ENCODE results near the gene DCT.

The DCT gene

DNA sequence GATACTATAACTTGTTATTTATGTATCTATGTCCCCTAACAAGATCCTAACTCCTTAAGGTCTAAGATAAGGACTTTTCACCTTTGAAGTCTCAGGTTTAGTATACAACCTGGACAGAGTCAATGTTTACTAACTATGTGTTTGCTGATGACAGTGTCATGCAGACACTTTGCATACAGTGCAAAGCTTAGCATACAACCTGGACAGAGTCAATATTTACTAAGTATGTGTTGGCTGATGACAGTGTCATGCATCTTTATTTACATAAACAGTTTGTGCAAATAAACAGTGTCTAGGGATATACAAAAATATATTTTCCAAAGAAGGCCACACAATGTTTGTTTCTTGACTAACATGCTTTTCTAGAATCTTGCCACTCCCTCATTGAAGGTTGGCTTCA, 34.7 kb downstream of the DCT start:
- no peak for FAIRE-seq

DNA sequence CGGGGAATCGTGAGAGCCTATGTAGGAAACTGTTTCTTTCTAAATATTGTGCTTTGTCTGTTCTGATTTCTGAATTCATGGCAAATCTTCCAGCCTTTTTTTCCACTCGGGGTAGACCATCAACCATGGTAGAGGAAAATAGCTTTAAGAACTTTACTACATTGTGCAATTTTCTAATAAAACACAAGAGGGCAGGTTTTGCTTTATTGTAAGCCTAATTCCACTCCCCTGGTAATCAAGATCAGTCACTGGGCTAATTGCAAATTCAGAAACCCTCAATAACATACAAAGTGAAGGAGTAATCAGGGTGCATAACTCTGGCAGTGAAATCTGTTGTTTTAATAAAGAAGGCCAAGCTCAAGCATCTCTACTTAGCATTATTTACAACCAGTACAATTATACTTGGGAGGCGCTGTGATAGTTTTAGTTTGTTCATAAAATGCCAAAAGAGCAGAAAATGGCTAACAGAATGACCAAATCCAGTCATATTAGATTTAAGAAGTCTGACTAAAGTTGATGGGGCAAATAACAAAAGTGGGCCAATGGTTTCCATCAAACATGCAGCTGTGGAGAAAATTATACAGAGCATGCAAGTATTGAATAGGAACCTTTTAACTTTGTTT, 43.8 kb downstream of the DCT start:
- peak; percentile 94 for FAIRE-seq

DNA sequence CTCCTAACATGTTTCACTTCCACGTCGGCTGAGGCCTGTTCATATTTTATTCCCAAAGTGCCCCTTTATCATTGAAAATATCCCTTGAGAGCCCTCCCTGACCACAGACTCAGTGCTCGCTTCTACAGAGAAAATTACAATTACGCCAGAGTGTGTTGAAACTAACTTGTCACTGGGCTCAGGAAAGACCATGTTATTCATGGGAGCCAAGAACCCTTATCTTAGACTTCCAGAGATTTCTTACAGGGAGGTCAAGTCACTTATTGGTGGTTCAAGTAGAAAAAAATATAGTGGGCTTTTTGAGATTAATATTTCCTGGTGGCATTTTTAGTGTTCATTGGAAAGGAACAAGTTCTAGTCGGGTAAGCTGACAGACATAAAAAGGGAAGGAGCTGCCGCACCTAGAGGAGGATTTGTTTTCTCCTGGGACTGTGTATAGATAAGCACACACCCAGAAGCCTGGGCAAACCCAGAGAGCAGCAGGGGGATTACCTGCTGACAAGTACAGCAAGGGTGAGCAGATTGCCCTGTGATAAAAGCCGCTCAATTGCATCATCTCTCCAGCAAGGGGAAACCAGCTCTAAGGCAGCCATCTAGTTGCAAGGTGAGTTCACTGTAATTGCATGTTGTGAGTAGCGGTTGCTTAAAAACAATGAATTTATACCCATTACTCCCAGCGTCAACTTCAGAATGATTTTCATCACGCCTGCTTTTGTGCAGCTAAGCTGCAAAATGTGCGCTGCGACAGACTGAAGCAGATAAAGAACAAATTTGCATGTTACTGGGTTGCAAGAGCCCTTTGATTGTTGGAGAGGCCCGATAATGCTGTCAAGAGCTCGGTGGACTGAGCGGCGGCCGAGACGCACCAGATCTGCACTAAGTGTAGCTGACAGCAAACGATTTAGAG, 46.2 kb downstream of the DCT start:
- FAIRE-seq, result no peak

DNA sequence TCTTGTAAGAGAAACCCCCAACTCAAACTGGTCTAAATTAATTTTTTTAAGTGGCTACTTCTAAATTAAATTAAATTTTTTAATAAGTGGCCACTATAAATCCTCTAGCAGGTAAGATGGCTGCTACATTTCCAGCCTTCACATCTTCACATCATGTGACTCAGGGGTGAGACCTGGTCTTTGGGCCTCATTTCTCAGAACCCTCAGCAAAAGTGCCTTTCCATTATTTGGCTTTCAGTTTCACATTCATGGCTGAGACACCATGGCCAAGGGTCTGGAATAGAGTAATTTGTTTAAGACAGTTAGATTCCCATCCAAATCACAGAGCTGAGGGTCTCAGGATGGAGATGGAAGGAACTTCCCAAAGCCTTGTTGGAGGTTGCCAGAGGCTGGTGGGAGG, 47.5 kb downstream of the DCT start:
- no peak for FAIRE-seq

DNA sequence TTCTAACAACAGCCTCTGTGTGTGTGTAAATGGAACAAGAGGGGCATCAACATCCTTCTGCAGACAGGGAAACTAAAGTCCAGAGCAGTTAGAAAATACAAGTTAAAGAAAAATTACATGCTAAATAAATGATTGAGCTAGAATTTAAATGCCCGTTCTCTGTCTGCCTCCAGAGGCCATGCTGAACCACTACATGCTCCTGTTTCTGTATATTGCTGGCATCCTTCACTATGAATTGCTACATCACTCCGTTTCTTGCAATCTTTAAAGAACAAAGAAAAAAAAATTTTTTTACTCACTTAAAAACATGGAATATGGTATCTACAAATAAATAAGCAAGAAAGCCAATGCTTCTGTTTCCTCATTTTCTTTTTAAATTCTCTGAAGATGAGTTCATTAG, 47.9 kb downstream of the DCT start:
- FAIRE-seq, result no peak

DNA sequence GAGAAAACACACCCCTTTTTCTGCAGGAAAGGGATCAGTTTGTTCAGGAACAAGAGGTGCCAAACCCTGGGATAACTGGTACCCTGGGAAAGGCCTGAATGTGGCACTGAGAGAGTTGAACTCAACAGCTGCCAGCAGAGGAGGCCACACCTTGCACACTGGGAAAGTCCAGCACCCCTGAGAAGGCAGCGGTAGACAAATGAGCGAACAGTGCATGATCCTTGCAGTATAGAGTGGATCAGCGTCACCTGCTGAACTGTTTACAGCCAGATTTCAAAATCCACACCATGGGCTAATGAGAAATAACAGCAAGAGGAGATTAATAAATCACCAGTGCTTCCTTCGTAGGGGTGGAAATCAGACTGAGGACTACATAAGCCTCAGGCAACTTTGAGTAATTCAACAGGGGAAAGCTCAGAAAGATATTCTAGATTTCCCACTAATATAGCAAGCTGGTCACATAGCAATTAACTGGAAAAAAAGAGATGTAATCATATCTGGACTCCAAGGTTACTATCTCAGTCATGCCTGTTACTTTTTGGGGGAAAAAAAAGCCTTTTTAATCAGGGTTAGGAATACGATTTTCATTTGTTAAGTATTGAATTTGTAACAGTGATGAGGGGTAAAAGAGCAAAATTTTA, 52.0 kb downstream of the DCT start:
- FAIRE-seq, result no peak

DNA sequence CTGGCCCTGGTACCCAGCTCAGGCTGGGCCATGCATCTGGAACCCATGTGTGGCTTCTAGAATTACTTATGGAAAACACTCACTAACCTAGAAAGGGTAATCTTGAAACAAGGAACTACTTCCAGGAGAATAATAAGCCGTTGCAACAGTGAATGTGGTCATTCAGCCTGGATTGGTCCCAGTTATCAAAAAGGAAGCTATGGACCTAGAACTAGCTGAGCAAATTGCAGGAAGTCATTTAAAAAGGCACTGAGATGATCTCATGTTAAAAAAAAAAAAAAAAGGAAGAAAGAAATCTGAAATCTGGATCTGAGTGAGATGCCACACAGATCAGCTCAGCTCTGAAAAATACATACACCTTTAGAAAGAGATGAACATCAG, 59.6 kb downstream of the DCT start:
- no peak for FAIRE-seq

DNA sequence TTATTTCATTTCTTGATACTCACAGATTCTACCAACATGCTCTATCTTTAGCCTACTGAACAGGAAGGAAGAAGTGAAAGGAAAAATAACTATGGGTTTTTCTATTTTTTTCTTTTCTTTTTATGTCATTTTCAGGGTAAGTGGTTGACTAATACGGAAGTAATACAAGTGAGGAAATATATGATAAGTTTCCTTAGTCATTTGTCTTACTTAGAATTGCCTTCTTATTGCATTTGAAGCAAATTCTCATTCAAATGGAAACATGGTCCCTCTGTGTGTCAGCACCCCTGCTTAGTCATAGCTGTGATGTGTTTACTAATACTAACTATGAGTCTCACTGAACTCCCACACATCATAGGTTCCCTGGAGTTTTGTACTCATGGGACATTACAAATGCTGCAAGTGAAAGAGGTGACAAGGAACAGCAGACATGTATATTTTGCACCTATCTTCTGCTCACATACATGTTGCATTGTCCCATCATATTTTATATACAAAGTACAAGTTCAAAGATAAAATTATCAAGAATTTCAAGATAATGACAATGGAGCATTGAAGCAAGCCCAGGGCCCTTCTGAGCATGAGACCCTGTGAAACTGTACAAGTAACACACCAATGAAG, 60.1 kb downstream of the DCT start:
- no peak for FAIRE-seq

DNA sequence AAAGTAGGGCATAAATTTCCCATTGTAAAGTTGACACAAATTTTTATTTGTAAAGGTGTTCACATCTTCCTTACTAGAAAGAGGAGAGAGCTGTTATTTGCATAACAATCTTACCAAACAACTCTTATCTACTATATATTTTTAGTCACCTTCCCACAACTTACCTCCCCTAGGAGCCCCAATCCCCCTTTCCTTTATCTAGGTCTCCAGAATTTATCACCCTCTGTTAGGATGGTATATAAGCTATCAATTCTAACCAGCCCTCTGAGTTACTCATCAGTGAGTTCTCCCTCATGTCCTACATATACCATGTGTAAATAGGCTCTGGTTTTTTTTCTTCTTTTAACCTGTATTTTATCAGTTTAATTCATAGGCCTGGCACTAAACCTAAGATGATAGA, 62.2 kb downstream of the DCT start:
- FAIRE-seq, result no peak

DNA sequence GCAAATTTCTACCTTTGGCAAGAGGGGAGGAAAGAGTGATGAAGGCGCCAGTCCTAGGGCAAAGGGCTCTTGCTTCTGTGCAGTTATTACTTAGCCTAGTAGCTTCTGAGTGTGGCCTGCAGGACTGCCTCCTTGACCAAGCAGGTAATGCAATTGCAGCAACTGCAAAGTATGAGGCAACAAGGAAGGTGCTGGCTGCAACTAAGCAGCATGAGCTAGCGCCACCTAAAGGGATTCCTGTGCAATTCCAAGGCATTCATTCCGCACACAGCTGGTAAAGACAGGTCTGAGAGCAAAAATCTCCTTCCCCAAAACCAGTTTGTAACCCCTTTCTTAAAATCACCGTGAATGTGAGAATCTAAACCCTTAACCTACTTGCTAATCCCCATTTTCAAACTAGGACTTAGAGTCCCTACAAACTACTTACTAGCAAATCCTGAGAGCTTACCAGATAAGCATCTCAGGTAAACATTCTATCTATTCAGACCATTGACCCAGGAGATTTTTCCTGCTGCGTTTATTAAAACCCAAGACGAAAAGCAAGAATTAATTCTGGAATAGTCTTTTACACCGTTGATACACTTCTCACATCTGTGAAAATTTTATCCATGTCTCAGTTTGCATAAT, 62.9 kb downstream of the DCT start:
- no peak for FAIRE-seq

DNA sequence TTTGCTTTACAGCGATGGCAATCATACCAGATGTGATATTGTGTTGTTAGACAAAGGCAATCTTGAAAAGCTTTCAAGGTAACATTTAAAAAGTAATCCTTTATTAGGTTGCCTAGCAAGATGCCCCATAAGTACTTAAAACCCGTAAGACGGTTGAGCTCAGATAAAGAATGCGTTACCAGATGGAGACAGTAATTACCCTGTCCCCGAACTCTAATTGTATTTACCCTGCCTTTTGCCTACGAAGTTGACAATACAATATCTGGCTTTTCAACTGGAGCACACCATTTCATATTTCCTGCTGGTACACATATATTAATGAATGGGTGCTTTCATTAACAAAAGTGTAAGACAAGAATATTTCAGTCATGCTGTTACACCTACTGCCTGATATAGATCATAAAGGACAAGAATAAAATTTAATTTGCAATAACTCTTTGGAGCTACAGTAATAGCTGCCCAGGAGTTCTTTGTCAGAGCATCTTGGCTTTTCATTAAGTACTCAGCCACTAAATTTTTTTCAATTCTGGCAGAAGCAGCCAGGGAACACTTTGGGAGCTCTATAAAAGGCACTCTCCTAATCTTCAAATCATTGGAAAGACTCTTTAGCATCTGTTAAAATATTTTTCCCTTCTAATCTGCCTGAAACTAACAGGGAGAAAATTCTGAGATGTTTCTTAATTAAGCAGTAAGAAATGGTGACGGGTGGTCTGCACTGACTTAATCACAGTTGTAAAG, 63.8 kb downstream of the DCT start:
- FAIRE-seq, result no peak

DNA sequence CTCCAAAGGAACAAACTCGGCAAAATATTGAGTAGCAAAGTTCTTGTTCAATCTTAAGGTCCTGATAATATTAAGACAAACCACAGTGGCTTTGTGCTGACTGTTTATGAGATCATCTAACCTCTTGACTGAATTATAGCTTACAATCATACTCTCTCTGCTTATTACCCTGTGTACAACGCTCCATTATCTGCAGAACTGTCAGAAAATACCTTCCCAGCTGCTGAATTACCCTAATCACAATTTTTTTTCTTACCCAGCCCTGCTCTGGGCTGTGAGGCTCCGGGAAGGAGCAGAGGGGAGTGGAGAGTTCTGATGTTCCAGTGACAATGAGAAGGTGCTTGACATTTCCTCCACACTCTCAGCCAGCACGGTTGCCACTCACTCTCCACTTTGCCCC, 64.8 kb downstream of the DCT start:
- FAIRE-seq, result no peak

DNA sequence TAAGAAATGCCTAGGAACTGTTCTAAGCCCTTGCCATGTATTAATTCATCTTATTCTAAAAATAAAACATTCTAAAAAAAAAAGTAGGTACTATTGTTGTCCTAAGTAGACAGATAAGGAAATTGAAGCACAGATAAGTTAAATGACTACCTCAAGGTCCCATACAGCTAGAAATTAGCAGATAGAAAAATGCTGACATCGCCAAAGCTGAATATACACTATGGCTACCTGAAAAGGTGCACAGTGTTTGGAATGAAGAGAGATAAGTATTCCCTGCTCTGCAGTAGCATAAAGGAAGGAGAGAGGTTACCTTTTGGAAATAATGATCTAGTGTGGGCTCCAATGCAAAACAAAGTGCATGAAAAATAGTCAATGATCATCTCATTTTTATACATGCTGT, 65.3 kb downstream of the DCT start:
- no peak for FAIRE-seq

DNA sequence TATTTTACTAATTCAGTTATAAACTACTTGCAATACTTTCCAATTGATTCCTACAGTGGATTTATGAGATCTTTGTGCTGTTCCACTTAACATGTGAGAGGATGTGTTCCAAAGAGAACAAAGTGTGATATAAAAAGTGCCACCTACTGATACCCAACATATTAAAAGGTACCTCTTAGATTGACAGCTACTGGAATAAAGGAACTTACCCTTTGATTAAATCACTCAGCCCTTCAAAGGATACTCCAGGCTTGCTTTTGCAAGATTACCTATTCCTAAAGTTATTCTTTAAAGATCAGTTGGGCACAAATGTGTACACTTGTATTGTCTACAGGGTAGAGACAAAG, 65.9 kb downstream of the DCT start:
- FAIRE-seq, result no peak

DNA sequence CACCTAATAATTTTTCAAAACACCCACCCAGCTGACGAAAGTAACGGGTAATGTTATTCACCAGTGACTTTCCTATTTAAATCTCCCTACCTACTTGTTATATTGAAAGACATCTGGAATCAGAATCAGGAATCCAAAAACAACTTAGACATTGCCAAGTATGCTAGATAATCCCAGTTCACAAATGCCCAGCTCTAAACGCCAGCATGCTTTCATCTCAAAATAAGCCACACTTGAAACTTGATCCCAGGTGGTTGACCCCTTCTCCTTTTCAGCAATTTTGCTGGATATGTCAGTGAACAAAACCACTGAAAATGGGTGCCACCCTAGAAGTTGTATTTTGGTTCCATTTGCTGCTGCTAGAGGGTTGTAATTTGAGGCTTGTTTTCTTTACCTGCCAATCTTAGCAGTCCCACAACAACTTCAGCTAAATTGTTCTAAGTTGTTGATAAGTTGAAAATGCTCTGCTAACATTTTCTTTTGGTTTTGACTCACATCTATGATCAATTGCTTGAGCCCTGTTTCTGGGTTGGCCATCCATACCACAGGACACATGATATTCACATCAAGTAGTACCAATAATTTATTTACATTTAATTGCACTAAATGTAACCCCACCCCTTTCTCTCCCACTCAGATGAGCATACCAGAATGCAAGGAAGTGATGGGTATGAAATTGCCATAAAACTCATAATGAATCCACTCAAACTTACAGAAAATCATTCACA, 66.4 kb downstream of the DCT start:
- FAIRE-seq, result no peak

DNA sequence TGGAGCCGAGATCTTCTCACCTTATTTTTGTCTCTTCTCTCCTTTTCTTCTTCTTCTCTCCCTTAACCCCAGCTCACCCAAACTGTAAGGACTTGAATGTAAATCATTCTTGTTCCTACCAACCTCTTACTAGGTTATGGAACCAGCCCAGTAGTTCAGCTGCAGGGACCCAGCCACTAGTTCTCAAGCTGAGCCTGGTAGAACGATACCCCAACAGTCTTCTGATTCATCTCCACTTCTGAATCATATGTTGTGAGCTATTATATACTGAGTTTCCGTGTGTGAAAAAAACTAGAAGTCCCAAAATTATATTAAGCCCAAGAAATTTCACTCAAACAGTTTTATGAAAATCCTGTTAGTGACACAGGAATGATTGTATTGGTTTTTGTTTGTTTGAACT, 67.7 kb downstream of the DCT start:
- FAIRE-seq, result no peak

DNA sequence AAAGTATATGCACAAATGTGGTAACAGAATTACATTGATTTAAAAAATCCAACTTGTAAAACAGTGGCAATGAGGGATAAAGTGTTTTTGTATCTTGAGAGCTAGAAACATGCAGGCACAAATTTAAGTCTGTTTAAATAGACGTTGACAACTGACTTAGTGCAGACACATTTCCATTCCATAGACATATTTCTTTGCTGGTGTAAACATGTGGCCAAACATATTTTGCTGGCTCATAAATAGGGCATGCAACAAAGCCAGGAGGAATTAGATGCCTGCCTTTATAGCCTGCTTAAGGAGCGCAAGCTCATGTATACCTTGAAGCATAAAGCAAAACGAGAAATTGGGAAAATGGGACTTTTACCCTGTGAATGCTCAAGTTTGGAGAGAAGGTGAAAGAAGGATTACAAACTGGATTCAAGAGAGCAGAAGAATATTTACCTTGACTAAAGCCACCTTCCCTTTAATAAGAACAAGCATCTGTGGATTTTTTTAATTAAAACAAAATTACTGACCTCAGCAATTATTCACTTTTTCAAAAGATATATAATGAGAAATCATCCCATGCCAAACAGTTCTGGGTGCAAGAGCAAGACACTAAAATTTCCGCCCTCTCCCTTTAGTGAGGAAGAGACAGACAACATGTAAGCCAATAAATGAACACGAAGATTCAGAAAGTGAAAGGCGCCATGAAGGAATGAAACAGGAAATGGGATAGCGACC, 71.0 kb downstream of the DCT start:
- no peak for FAIRE-seq

DNA sequence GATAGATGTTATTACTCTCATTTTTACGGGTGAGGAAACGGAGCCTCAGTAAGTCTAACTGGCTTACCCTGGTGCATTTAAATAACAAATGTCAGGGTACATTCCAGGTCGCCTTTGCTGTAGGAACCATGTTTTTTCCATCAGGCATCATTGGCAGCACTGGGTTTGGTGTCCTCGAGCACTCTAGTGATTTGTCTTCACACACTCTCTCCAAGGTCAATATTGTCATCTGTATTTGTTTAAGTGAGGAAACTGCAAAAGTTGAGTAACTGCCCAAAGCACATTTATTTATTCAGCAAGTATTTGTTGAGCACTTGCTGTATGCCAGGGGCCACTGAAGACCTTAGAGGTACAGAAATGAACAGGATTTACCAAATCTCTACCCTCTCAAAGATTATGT, 78.6 kb downstream of the DCT start:
- FAIRE-seq, result no peak

DNA sequence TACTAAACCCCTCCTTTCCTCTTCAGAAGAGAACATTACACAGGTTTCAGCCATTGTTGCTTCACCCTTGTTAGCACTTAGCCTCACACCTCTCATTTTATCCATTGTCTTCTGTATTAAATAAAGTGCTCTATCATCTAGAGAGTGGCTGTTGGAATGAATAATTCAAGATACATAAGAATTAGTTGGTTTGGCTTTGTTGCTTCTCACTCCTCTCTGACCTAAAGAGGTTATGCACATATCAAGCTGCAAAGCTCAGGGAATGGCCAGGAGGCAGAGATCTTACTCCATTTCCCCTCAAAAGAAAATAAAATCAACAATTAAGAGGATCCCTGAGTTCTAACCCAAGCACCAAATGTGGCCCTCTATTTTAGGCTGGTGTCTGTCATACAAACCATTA, 79.7 kb downstream of the DCT start:
- no peak for FAIRE-seq

DNA sequence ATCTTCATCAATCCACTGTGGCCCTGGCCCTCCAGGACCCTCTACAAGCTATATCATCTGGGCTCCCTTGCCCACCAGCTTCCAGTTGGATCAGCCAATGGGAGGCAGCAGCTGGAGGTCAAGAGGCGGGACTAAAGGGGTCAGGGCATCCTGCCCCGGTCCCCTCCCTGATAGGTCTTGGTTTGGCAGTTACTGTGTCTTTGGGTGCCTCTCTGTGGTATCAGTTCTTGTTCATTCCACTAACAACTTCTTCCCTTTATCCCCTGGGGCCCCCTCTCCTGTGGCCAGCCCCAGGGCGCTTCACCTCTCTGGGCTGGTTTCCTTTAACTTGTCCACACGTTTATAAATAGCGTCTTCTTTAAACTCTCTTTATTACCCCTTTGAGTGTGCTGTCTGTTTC, 83.6 kb downstream of the DCT start:
- FAIRE-seq, result no peak

DNA sequence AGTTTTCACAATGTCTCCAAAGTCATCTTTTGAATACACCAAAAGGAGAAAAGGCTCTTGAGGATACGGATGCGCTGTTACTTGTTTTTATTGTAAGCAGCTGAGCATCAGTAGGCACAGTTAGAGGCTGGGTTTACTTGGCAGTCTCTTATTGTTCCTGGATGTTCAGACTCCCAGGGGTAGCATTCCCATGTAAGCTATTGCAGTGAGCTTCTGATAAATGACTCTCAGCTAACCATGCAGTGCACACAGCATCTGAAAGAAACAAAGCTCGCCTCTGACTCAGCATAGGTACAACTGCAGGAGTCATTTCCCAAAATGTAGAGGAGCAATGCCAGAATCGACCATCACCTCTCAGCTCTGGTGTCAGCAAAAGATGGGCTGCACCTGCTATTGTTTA, 84.8 kb downstream of the DCT start:
- FAIRE-seq, result no peak
